Esophagus muscularis mucosa (tissue), 3 donors: Measurements from ENCODE around the gene DAPK1.

Experiments
- CTCF ChIP-seq, 3 experiments: fragments of 200-600 bp in 2 of 3; fragments of 450-650 bp in 1 of 3; sonication (generic) in 2 of 3; IDR thresholded peaks; one replicate each; pipeline ENCODE4 v1.5.1; 2017 to 2019; ENCODE audit warnings: antibody characterized with exemption in 3 of 3, mild to moderate bottlenecking in 2 of 3, moderate library complexity in 1 of 3
- POLR2A ChIP-seq: fragments of 450-650 bp; IDR thresholded peaks from one replicate; pipeline ENCODE4 v1.6.1; 2017; ENCODE audit warnings: antibody characterized with exemption, moderate library complexity, mild to moderate bottlenecking, low read depth

GRCh38 chr9:87529671-87530070 is 32.0 kb downstream of the DAPK1 start:
- TF ChIP-seq CTCF (IDR thresholded peaks at IDR 0.05) (no peak), POLR2A (no peak)
